ENCODE results near the gene BLVRB. TPM values are rescaled to one million over a fixed set of nuclear protein-coding genes. Genes with fewer than 3 reads are reported as not detected.

The BLVRB gene
- 255 to 344 TPM (median 323 TPM) in 5 replicates for total RNA-seq (2022; extraction: Qiagen RNA extraction; ENCODE audit: low read depth)

DNA sequence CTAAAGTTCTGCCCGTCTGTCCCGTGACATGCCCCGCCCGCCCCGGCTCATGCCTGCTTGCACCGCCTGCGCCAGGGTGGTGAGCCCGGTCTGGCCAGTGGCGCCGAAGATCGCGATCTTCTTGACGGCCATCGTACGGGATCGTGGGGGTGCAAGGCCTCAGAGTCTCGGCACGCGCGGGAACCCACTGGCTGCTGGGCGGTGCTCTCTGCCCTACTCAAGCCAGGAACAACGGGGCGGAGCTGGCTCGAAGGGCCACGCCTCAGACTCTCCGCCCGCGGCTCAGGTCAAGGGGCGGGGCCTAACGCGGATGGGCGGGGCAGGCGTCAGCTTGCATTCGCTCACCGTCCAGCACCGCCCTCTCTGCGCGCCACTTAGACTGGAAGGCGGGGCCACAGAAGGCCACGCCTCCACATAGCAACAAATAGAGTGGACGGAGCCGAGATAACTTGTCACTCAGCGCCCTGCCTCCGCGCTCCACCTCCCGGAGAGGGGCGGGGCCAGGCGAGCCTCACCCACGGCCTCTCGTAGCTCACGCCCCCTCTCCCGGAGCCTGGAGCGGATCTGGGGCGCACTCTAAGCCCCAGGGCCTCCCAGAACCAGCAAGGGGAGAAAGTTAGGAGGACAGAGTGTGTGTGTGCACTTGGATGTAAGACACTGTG, at the start of gene BLVRB:
BLVRB (minus strand) TSS at position 189 of the 662 bp plus-strand sequence; CDS start at position 132, 57 bp downstream.

DNA sequence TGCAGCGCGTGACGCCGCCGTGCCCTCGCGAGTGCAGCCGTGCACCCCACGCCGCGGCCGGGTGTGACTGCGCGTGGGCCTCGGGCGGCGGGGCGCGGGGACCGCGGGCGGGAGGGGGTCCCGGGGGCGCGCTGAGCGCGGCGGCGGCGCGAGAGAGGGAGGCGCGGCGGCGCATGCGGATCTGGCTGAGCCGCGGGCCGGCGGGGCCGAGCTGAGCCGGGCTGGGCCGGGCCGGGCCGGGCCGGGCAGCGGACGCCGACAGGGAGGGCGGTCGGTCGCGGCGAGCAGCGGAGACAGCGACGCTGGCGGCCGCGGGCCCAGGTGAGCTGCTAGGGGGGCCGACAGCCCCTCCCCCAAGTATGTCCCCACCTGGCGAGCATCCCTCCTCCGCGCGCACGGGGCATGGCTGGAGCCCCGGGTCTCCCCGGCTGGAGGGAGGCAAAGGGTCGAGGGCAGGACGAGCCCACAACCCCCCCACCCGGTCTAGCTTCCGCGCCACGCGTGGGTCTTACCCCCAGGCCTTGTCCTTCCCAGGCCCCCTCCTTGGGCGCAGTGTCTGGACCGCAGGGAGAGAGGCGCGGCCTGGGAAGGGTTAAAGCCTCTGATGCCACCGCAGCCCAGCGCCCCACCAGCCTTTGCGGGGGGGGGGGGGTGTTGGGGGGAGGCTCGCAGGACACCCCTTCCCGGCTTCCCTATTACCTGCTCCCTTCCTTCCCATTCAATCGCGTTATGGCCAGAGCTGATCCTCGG, 1.6 kb upstream of the BLVRB start, which contains the start of gene SPTBN4:
SPTBN4 (plus strand) TSS at position 17 of the 750 bp plus-strand sequence. CDS start 5,621 bp downstream, outside the sequence.

DNA sequence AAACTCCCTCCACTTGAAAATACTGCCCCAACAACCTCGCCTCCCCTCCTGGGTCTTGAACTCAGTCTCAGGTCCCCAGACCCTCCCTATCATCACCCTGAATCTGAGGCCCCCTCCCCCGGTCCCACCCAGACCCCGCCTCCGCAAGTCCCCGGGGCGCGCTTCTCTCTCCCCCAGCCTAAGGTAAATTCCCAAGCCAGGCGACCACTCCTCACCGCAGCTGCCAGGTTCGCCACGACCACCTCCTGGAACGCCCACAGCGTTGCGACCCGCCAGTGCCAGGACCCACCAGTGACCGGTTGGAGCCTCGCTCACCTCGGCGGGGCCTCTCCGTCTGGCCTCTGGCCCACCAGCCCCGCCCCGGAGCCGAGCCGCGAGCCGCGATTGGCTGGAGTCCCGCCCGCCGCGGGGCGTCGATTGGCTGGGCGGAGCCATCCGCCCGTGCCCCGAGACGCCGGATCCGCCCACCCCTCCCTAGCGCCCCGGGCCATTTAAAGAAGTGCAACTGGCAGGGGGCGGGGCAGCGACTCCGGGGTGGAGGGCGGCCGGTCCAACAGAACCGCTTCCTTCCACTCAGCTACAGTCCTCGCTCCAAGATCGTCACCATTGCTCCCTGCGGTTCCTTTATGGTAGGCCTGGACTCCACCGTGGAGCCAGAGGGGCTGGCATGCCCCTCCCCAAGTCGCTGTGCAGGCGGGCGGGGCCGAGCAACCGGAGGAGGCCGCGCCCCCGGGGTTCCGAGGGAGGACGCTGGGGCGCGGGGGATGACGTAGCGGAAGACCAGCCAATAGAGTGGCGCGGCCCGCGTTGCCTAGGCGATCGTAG, 21.3 kb downstream of the BLVRB start, which contains the start of gene SERTAD3:
SERTAD3 (minus strand) TSS at position 336 of the 825 bp plus-strand sequence. CDS start 2,255 bp downstream, outside the sequence.

DNA sequence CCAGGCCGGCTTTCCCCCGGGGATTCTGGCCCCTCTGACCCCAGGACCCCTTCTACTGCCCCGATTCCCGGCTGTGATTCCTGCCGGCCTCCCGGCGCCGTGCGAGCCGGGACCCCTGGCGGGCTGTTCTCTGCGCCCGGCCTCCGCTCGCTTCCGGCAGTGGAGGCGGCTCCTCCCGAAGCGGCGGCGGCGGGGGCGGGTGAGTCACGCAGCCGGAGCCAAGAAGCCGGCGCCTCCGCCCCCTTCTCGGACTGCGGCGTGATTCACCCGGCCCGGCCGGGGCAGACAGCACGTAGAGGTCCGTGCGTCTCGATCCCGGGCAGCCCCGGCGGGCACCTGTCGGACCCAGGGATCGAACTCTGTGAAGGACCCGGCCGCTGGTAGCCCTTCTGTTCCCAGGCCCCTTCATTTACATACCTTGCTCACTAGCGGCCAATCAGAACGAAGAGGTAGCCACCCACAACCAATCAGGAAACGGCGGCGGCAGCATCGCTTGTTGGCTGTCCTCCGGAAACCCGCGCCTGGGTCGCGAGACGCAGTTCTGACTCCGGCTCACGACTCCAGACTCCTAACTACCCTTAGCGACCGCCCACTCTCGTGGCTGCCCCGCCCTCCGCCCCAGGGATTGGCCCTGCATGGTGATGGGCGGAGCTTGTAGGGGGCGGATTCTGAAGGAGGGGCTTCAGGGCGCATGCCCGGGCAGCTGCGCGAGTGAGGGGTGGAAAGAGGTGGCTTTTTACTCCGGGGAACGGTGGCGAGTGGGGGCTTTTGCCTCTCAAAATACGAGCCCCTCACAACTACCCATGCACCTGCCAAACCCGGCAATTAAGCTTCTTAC, 39.9 kb downstream of the BLVRB start, which contains the start of gene SERTAD1:
SERTAD1 (minus strand) TSS at position 543 of the 838 bp plus-strand sequence. CDS start 2,446 bp downstream, outside the sequence.

DNA sequence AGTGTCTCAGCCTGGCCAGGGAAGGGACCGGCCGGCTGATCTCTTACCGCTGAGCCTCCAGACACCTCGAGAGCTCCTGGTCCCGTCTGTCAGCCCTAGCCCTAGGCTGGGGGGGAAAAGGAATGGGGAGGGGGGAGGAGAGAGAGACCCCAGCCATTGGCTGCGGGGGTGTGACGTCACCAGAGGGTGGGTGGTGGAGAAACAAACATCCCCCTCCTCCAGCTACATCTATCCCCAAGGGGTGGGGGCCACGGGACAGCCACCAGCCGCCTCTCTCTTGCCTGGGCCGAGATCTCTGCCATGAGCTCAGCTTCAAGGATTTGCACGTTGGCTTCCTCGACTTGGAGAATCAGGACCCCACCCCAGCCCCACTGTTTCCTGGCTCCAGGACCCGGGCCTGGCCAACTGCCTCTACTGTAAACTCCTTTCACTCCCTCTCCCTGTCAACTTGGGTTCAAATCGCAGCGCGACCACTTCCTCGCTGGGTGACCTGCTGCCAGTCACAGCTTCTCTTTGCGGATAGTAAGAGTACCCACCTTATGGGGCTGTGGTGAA, 52.2 kb downstream of the BLVRB start, which contains the start of gene PRX:
PRX (minus strand) TSS at position 88 of the 555 bp plus-strand sequence. CDS start 5,446 bp downstream, outside the sequence.

Other genes starting within 250 kb of the BLVRB start
- gene TTC9B, start 247.4 kb downstream of the BLVRB start, total RNA-seq (2022; extraction: Qiagen RNA extraction; ENCODE audit: low read depth), result 0.62 to 0.81 TPM (median 0.76 TPM) in 5 replicates
- gene CCNP, start 239.1 kb downstream of the BLVRB start, total RNA-seq (2022; extraction: Qiagen RNA extraction; ENCODE audit: low read depth), result 0.09 to 0.30 TPM (median 0.17 TPM) in 5 replicates
- 127 to 188 TPM (median 177 TPM) in 5 replicates for gene AKT2, start 180.4 kb downstream of the BLVRB start, total RNA-seq (2022; extraction: Qiagen RNA extraction; ENCODE audit: low read depth)
- 22.8 to 32.2 TPM (median 32.0 TPM) in 5 replicates for gene C19orf47, start 117.3 kb downstream of the BLVRB start, total RNA-seq (2022; extraction: Qiagen RNA extraction; ENCODE audit: low read depth)
- 249 to 274 TPM (median 257 TPM) in 5 replicates for gene PLD3, start 117.0 kb downstream of the BLVRB start, total RNA-seq (2022; extraction: Qiagen RNA extraction; ENCODE audit: low read depth)
- gene HIPK4, start 75.6 kb downstream of the BLVRB start, total RNA-seq (2022; extraction: Qiagen RNA extraction; ENCODE audit: low read depth), result 0.19 to 0.41 TPM (median 0.23 TPM) in 5 replicates
- gene PRX, start 52.4 kb downstream of the BLVRB start, total RNA-seq (2022; extraction: Qiagen RNA extraction; ENCODE audit: low read depth), result 1.2 to 1.9 TPM (median 1.5 TPM) in 5 replicates
- gene SERTAD1, start 39.8 kb downstream of the BLVRB start, total RNA-seq (2022; extraction: Qiagen RNA extraction; ENCODE audit: low read depth), result 23.5 to 42.7 TPM (median 31.9 TPM) in 5 replicates
- 38.2 to 51.9 TPM (median 46.8 TPM) in 5 replicates for gene SERTAD3, start 21.4 kb downstream of the BLVRB start, total RNA-seq (2022; extraction: Qiagen RNA extraction; ENCODE audit: low read depth)
- 0.45 to 1.3 TPM (median 0.92 TPM) in 5 replicates for gene SPTBN4, start 1.3 kb upstream of the BLVRB start, total RNA-seq (2022; extraction: Qiagen RNA extraction; ENCODE audit: low read depth)
- 107 to 161 TPM (median 136 TPM) in 5 replicates for gene SHKBP1, start 111.1 kb upstream of the BLVRB start, total RNA-seq (2022; extraction: Qiagen RNA extraction; ENCODE audit: low read depth)
- gene LTBP4, start 135.6 kb upstream of the BLVRB start, total RNA-seq (2022; extraction: Qiagen RNA extraction; ENCODE audit: low read depth), result 44.4 to 77.5 TPM (median 55.6 TPM) in 5 replicates
- 50.2 to 67.7 TPM (median 56.5 TPM) in 5 replicates for gene NUMBL, start 224.9 kb upstream of the BLVRB start, total RNA-seq (2022; extraction: Qiagen RNA extraction; ENCODE audit: low read depth)